Suppressor macrophage treated with lipopolysaccharide for 1 hour (primary cell): ENCODE measurements around the gene CADPS.

Experiments used
- DNase-seq, 3 donors: peaks; one replicate each; pipeline ENCODE4 v3.0.0-alpha.2; 2020 to 2022

CADPS gene

GRCh38 chr3:62481962-62482361 lies 393.3 kb downstream of the CADPS start:
- DNase-seq = no peak

GRCh38 chr3:62480056-62480455 lies 395.2 kb downstream of the CADPS start:
- DNase-seq = no peak

- DNase-seq = no peak
Measured at GRCh38 chr3:62479326-62479725, 395.9 kb downstream of the CADPS start.

- DNase-seq = no peak
Measured at GRCh38 chr3:62475306-62475705, 399.9 kb downstream of the CADPS start.

GRCh38 chr3:62467966-62468722 lies 407.1 kb downstream of the CADPS start:
- DNase-seq = no peak

- no peak for DNase-seq
Measured at GRCh38 chr3:62462788-62463187, 412.4 kb downstream of the CADPS start.

- DNase-seq = no peak
Measured at GRCh38 chr3:62462104-62462762, 413.0 kb downstream of the CADPS start.

- DNase-seq = no peak
Measured at GRCh38 chr3:62454916-62455315, 420.3 kb downstream of the CADPS start.

- peak in 1 of 3 donors; percentile 1 for DNase-seq
Measured at GRCh38 chr3:62453448-62453847, 421.8 kb downstream of the CADPS start.

GRCh38 chr3:62451211-62451887 lies 423.9 kb downstream of the CADPS start:
- no peak for DNase-seq

- no peak for DNase-seq
Measured at GRCh38 chr3:62446337-62446940, 428.8 kb downstream of the CADPS start.

GRCh38 chr3:62445275-62445674 lies 429.9 kb downstream of the CADPS start:
- DNase-seq = no peak

GRCh38 chr3:62439978-62440377 lies 435.2 kb downstream of the CADPS start:
- no peak for DNase-seq

- DNase-seq = no peak
Measured at GRCh38 chr3:62439176-62439813, 435.9 kb downstream of the CADPS start.

GRCh38 chr3:62436785-62437184 lies 438.4 kb downstream of the CADPS start:
- no peak for DNase-seq

- no peak for DNase-seq
Measured at GRCh38 chr3:62433396-62433795, 441.8 kb downstream of the CADPS start.

GRCh38 chr3:62421207-62421606 lies 454.0 kb downstream of the CADPS start:
- DNase-seq = no peak

- no peak for DNase-seq
Measured at GRCh38 chr3:62416144-62416543, 459.1 kb downstream of the CADPS start.

GRCh38 chr3:62415312-62415801 lies 459.9 kb downstream of the CADPS start:
- no peak for DNase-seq

GRCh38 chr3:62414786-62415185 lies 460.4 kb downstream of the CADPS start:
- no peak for DNase-seq

GRCh38 chr3:62413687-62414086 lies 461.5 kb downstream of the CADPS start:
- no peak for DNase-seq

- no peak for DNase-seq
Measured at GRCh38 chr3:62406945-62407344, 468.3 kb downstream of the CADPS start.

- no peak for DNase-seq
Measured at GRCh38 chr3:62405566-62405965, 469.6 kb downstream of the CADPS start.
